Ovary (tissue), 9 donors: ENCODE data around the gene RACGAP1. TPM values are rescaled to one million over a fixed set of nuclear protein-coding genes. Genes with fewer than 3 reads are reported as not detected.

Experiments
- DNase-seq, 5 donors: peaks; one replicate each; pipeline ENCODE4 v3.0.0-alpha.2; 2019 to 2020
- H3K27ac ChIP-seq, 2 donors: fragments of 200-600 bp; one replicate each; pipeline versions ENCODE4 v1.5.1 to v1.8.0; 2019 to 2022
- H3K27me3 ChIP-seq: fragments of 200-600 bp; one replicate; pipeline ENCODE4 v1.8.0; 2022
- H3K36me3 ChIP-seq: fragments of 200-600 bp; sonication (generic); one replicate; pipeline ENCODE4 v1.5.1; 2019
- H3K4me1 ChIP-seq: one replicate; pipeline ENCODE4 v1.8.1; 2013; ENCODE audit warnings: mild to moderate bottlenecking, moderate library complexity; ENCODE audit not compliant: insufficient read depth
- H3K4me3 ChIP-seq: fragments of 200-600 bp; sonication (generic); one replicate; pipeline ENCODE4 v1.5.1; 2017
- H3K9me3 ChIP-seq, 2 donors: fragments of 200-600 bp in 1 of 2; sonication (generic) in 1 of 2; one replicate each; pipeline versions ENCODE4 v1.5.1 to v1.8.1; 2013 to 2019; ENCODE audit warnings: mild to moderate bottlenecking in 1 of 2, moderate library complexity in 1 of 2
- EP300 ChIP-seq: sonication (generic); formaldehyde crosslinking; IDR thresholded peaks from one replicate; pipeline ENCODE4 v1.6.1; 2017; ENCODE audit warnings: antibody characterized with exemption
- POLR2A ChIP-seq: fragments of 450-650 bp; IDR thresholded peaks from one replicate; pipeline ENCODE4 v1.6.1; 2017; ENCODE audit warnings: antibody characterized with exemption, mild to moderate bottlenecking, moderate library complexity
- WGBS, 3 donors: extraction: QIAGEN DNeasy Blood & Tissue Kit in 1 of 3; methylation state at CpG; one replicate each; pipeline versions ENCODE4 v1.1.5 to v1.1.7; 2013 to 2017; 5-methylcytosine and 5-hydroxymethylcytosine counted together
- intact Hi-C, 4 donors: fragments of 100-400 bp; cut with DNase I; formaldehyde crosslinking; loops; one replicate each; pipeline versions ENCODE4 v1.11.0 to v1.15.1; 2022 to 2023
- polyA plus RNA-seq, 2 donors: library from polyadenylated mRNA; stranded (reverse); fragments of 200-250 nt in 1 of 2; fragments of 350-450 nt in 1 of 2; fragmentation: Illumina TruSeq in 1 of 2; extraction: RNeasy Lipid Tissue Mini Kit (QIAGEN cat#74804) in 1 of 2; gene quantifications; one replicate each; pipeline ENCODE4 v1.2.3, GENCODE V29; 2013 to 2014
- total RNA-seq, 7 donors: library from RNA; depleted of rRNA in 2 of 7; stranded (reverse); fragments of >200 nt in 2 of 7; fragmentation: NEBNext Ultra II Directional in 3 of 7; extraction: Animal tissue kit (Norgen Biotek cat#: 25700) in 3 of 7; gene quantifications; one replicate each; pipeline versions ENCODE4 v1.1.0 to v1.2.4, GENCODE V29; 2016 to 2023
- TF ChIP-seq, protein P1 (sequence below), 3 donors: fragments of 450-650 bp in 2 of 3; fragments of 200-600 bp in 1 of 3; IDR thresholded peaks; one replicate each; pipeline versions ENCODE4 v1.5.1 to v1.8.0; 2016 to 2022; ENCODE audit warnings: antibody characterized with exemption in 3 of 3, mild to moderate bottlenecking in 1 of 3
- donor health status: DM: no; HTN: no; CAD: no; lungs with moderate emphysema.
- donor health status: DM: no; HTN: no; CAD: no.
- donor health status: Bipolar disorder and iron deficiency.
- donor health status: DM: yes; HTN: yes; CAD: no.
- donor health status: DM: no; HTN: no; CAD: no.
- donor health status: DM: yes; HTN: yes; CAD: no.

The RACGAP1 gene
- total and polyA plus RNA-seq, 9 donors: 2.1 to 10.8 (median 3.8) TPM

GRCh38 chr12:49945394-49946080 lies 79.8 kb downstream of the RACGAP1 start:
- TF ChIP-seq POLR2A (no peak), EP300 (no peak)
- TF ChIP-seq, protein P1, sequence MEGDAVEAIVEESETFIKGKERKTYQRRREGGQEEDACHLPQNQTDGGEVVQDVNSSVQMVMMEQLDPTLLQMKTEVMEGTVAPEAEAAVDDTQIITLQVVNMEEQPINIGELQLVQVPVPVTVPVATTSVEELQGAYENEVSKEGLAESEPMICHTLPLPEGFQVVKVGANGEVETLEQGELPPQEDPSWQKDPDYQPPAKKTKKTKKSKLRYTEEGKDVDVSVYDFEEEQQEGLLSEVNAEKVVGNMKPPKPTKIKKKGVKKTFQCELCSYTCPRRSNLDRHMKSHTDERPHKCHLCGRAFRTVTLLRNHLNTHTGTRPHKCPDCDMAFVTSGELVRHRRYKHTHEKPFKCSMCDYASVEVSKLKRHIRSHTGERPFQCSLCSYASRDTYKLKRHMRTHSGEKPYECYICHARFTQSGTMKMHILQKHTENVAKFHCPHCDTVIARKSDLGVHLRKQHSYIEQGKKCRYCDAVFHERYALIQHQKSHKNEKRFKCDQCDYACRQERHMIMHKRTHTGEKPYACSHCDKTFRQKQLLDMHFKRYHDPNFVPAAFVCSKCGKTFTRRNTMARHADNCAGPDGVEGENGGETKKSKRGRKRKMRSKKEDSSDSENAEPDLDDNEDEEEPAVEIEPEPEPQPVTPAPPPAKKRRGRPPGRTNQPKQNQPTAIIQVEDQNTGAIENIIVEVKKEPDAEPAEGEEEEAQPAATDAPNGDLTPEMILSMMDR (IDR thresholded peaks at IDR 0.05): peak; percentile 67 to 85 (median 69)
- Histone ChIP-seq H3K9me3 (no peaks in the 10 kb centered on the region), H3K27ac (no peak overlapping the region), H3K27me3 (no peaks in the 10 kb centered on the region), H3K4me1 (peaks cover 3% of the 10 kb centered on the region), H3K4me3 (no peak overlapping the region), H3K36me3 (no peaks in the 10 kb centered on the region)
- intact Hi-C loops: loop anchor here in 1 of 4 donors (5.0 kb wide), 1 partner anchor 78 kb away; no protein-coding TSS in a partner anchor
- DNase-seq: peak; percentile 75 to 86 (median 85)
- WGBS, 3 donors: 4 to 6% (median 6%) methylated on average over 28 of the region's 28 CpGs

GRCh38 chr12:49944718-49945117 lies 80.6 kb downstream of the RACGAP1 start:
- DNase-seq: no peak
- no peak for TF ChIP-seq EP300
- TF ChIP-seq POLR2A: no peak
- TF ChIP-seq, protein P1 (IDR thresholded peaks at IDR 0.05): no peak
- Histone ChIP-seq H3K27me3 (no peaks in the 10 kb centered on the region), H3K36me3 (no peaks in the 10 kb centered on the region), H3K4me3 (no peak overlapping the region), H3K9me3 (no peaks in the 10 kb centered on the region), H3K27ac (no peak overlapping the region), H3K4me1 (peaks cover 3% of the 10 kb centered on the region)
- 92 to 97% (median 96%) methylated on average over 3 of the region's 3 CpGs for WGBS, 3 donors
- intact Hi-C loops: loop anchor here in 1 of 4 donors (5.0 kb wide), 1 partner anchor 77 kb away; no protein-coding TSS in a partner anchor

- intact Hi-C loops: no loop called here
- DNase-seq: no peak
Measured at GRCh38 chr12:49944046-49944445, 81.2 kb downstream of the RACGAP1 start.

DNA sequence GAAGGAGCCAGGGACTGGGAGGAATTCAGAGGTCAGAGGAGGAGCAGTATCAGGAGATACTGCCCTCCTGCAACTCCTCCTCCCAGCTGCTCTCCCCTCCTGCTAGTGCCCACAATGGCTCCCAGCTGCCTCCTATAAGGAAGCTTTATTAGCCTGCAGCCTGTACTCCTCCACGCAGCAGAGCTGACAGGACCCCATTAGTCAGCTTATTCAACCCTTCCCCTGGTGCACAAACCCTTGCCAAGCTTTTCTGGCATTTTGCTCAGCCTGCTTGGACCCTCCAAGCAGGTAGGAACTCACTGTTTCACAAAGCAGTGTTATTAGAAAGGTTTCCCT lies 81.7 kb downstream of the RACGAP1 start:
- intact Hi-C loops: no loop called here
- Histone ChIP-seq H3K27me3 (no peaks in the 10 kb centered on the region), H3K27ac (no peak overlapping the region), H3K4me3 (no peak overlapping the region), H3K36me3 (no peaks in the 10 kb centered on the region), H3K9me3 (no peaks in the 10 kb centered on the region), H3K4me1 (peaks cover 3% of the 10 kb centered on the region)
- no peak for DNase-seq
- WGBS, 3 donors: 63 to 92% (median 67%) methylated on average over 1 of the region's 1 CpG
- TF ChIP-seq, protein P1 (IDR thresholded peaks at IDR 0.05): no peak
- TF ChIP-seq POLR2A (no peak), EP300 (no peak)

More at GRCh38 chr12:49944046-49944445, 81.2 kb downstream of the RACGAP1 start:
- no peaks in the 10 kb centered on the region for H3K9me3 ChIP-seq
- no peak overlapping the region for H3K27ac ChIP-seq
- H3K27me3 ChIP-seq: no peaks in the 10 kb centered on the region
- H3K4me1 ChIP-seq: peaks cover 3% of the 10 kb centered on the region
- H3K36me3 ChIP-seq: no peaks in the 10 kb centered on the region
- WGBS, 3 donors: 92% methylated on average over 5 of the region's 5 CpGs
- no peak overlapping the region for H3K4me3 ChIP-seq
- TF ChIP-seq EP300: no peak
- TF ChIP-seq, protein P1 (IDR thresholded peaks at IDR 0.05): no peak
- TF ChIP-seq POLR2A: no peak
